Measurements from ENCODE around the gene ABLIM1.

DNA sequence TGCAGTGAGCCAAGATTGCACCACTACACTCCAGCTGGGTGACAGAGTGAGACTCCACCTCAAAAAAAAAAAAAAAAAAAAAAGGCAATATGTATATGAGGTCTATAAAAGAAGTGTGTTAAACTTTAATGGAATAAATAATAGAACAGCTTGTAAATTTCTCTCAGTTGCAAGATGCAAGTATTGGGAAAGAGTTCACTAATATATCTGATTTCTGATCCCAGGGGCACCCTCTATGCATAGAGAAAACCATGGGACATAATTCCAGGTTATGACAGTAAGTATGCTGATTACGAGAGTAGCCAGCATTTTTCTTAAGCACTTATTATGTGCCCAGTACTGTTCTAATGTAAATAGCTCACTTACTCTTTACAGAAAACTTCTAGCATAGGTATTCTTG is 187.7 kb downstream of the ABLIM1 start:
- TF ChIP-seq, protein P1, sequence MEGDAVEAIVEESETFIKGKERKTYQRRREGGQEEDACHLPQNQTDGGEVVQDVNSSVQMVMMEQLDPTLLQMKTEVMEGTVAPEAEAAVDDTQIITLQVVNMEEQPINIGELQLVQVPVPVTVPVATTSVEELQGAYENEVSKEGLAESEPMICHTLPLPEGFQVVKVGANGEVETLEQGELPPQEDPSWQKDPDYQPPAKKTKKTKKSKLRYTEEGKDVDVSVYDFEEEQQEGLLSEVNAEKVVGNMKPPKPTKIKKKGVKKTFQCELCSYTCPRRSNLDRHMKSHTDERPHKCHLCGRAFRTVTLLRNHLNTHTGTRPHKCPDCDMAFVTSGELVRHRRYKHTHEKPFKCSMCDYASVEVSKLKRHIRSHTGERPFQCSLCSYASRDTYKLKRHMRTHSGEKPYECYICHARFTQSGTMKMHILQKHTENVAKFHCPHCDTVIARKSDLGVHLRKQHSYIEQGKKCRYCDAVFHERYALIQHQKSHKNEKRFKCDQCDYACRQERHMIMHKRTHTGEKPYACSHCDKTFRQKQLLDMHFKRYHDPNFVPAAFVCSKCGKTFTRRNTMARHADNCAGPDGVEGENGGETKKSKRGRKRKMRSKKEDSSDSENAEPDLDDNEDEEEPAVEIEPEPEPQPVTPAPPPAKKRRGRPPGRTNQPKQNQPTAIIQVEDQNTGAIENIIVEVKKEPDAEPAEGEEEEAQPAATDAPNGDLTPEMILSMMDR (IDR thresholded peaks at IDR 0.05 in 4 of 5, conservative IDR thresholded peaks at IDR 0.05 in 1 of 5): no peak
- TF ChIP-seq POLR2A (IDR thresholded peaks at IDR 0.05): no peak
